ENCODE results near the gene CCDC88C. TPM values are rescaled to one million over a fixed set of nuclear protein-coding genes. Genes with fewer than 3 reads are reported as not detected.

The CCDC88C gene
- total RNA-seq, 1 experiment from 2014 or later: 21.3 TPM

- H3K36me3 ChIP-seq (ENCODE audit: control insufficient read depth, insufficient read depth, low read length): peaks cover 17% of the 10 kb centered on the region
- no TSS peak for BruUV-seq (replicated peaks)
- ATAC-seq: no peak
Observed at GRCh38 chr14:91456283-91456682, 38.7 kb upstream of the CCDC88C start.

DNA sequence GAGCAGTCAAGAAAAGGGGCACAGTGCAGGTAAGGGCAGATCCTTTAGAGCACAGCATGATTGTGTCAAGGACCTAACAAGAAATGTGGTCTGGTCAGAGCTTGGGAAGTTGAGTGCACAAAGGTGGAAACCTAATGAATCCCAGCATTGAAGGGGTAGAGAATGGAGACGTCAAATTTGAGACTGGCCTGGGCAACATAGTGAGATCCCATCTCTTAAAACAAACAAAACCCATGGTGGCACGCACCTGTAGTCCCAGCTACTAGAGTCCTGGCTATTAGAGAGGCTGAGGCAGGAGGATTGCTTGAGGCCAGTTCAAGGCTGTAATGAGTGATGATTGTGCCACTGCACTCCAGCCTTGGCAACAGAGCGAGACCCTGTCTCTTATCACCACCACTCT, 37.0 kb upstream of the CCDC88C start:
- no peak for DNase-seq (ENCODE audit: low read depth, low spot score)
- ChIA-PET POLR2A (no interaction called here), CTCF (no interaction called here)
- H3K4me3 ChIP-seq (ENCODE audit: low read depth in 2 of 2, low read length in 2 of 2): no peak overlapping the region
- in situ Hi-C loops (cut with HindIII; ENCODE audit: low pct_unique_long_range_greater_than_20kb, low sequenced_read_pairs): no loop called here
- H3K9me3 ChIP-seq (ENCODE audit: control insufficient read depth, insufficient read depth, low read depth, low read length): no peaks in the 10 kb centered on the region
- TF ChIP-seq SIN3A (IDR thresholded peaks at IDR 0.05; ENCODE audit: borderline replicate concordance, insufficient read depth, low read depth, low read length) (no peak), REST (IDR thresholded peaks at IDR 0.05; ENCODE audit: insufficient read depth in 1 of 2, low read depth in 2 of 2, low read length in 1 of 2) (no peak), TCF7L2 (IDR thresholded peaks at IDR 0.05; ENCODE audit: low read depth, low read length) (no peak), POLR2AphosphoS5 (IDR thresholded peaks at IDR 0.05; ENCODE audit: low read depth, low read length) (no peak)
- TF ChIP-seq, protein P1, sequence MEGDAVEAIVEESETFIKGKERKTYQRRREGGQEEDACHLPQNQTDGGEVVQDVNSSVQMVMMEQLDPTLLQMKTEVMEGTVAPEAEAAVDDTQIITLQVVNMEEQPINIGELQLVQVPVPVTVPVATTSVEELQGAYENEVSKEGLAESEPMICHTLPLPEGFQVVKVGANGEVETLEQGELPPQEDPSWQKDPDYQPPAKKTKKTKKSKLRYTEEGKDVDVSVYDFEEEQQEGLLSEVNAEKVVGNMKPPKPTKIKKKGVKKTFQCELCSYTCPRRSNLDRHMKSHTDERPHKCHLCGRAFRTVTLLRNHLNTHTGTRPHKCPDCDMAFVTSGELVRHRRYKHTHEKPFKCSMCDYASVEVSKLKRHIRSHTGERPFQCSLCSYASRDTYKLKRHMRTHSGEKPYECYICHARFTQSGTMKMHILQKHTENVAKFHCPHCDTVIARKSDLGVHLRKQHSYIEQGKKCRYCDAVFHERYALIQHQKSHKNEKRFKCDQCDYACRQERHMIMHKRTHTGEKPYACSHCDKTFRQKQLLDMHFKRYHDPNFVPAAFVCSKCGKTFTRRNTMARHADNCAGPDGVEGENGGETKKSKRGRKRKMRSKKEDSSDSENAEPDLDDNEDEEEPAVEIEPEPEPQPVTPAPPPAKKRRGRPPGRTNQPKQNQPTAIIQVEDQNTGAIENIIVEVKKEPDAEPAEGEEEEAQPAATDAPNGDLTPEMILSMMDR (IDR thresholded peaks at IDR 0.05): no peak
- BruUV-seq (replicated peaks): no TSS peak
- no peaks in the 10 kb centered on the region for H3K4me1 ChIP-seq (ENCODE audit: control insufficient read depth, insufficient read depth, low read length)
- no peak overlapping the region for H3K27ac ChIP-seq (ENCODE audit: low read length)
- no peaks in the 10 kb centered on the region for H3K27me3 ChIP-seq (ENCODE audit: control insufficient read depth, insufficient read depth, low read length)
- no peak for ATAC-seq
- intact Hi-C loops (cut with micrococcal nuclease; ENCODE audit: unreplicated experiment): no loop called here
- peaks cover 12% of the 10 kb centered on the region for H3K36me3 ChIP-seq (ENCODE audit: control insufficient read depth, insufficient read depth, low read length)

More at GRCh38 chr14:91456283-91456682, 38.7 kb upstream of the CCDC88C start:
- ChIA-PET CTCF (no interaction called here), POLR2A (no interaction called here)
- DNase-seq (ENCODE audit: low read depth, low spot score): no peak
- TF ChIP-seq TCF7L2 (IDR thresholded peaks at IDR 0.05; ENCODE audit: low read depth, low read length) (no peak), POLR2AphosphoS5 (IDR thresholded peaks at IDR 0.05; ENCODE audit: low read depth, low read length) (no peak), SIN3A (IDR thresholded peaks at IDR 0.05; ENCODE audit: borderline replicate concordance, insufficient read depth, low read depth, low read length) (no peak), REST (IDR thresholded peaks at IDR 0.05; ENCODE audit: insufficient read depth in 1 of 2, low read depth in 2 of 2, low read length in 1 of 2) (no peak)
- TF ChIP-seq, protein P1 (IDR thresholded peaks at IDR 0.05): no peak
- in situ Hi-C loops (cut with HindIII; ENCODE audit: low pct_unique_long_range_greater_than_20kb, low sequenced_read_pairs) (no loop called here), intact Hi-C loops (cut with micrococcal nuclease; ENCODE audit: unreplicated experiment) (no loop called here)
- Histone ChIP-seq H3K4me3 (ENCODE audit: low read depth in 2 of 2, low read length in 2 of 2) (no peak overlapping the region), H3K27me3 (ENCODE audit: control insufficient read depth, insufficient read depth, low read length) (no peaks in the 10 kb centered on the region), H3K27ac (ENCODE audit: low read length) (no peak overlapping the region), H3K9me3 (ENCODE audit: control insufficient read depth, insufficient read depth, low read depth, low read length) (no peaks in the 10 kb centered on the region), H3K4me1 (ENCODE audit: control insufficient read depth, insufficient read depth, low read length) (no peaks in the 10 kb centered on the region)
